ENCODE measurements around the gene ST6GALNAC1.

ST6GALNAC1 gene

DNA sequence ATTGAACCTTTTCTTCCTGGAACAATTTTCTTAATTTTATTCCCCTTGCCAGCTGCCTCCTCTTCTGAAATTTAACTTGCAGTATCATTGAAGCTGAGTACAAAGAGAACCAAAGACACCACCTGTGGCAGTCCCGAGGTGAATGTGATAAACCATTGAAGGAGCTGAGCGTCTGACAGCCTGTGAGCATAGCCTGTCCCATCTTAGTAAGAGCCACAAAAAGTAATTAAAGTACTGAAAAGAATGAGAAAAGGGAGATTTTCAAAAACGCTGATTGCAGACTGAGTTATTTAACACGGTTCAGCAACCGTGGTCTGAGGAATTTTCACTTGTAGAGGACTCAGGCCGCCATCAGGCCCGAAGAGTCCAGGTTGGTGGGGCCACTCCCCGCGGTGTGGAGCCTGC is 27.2 kb upstream of the ST6GALNAC1 start:
- TF ChIP-seq GATA2 (IDR thresholded peaks at IDR 0.05; ENCODE audit: low read depth, low read length): no peak
- no peak for TF ChIP-seq GATA3 (IDR thresholded peaks at IDR 0.05; ENCODE audit: low read depth, low read length)

DNA sequence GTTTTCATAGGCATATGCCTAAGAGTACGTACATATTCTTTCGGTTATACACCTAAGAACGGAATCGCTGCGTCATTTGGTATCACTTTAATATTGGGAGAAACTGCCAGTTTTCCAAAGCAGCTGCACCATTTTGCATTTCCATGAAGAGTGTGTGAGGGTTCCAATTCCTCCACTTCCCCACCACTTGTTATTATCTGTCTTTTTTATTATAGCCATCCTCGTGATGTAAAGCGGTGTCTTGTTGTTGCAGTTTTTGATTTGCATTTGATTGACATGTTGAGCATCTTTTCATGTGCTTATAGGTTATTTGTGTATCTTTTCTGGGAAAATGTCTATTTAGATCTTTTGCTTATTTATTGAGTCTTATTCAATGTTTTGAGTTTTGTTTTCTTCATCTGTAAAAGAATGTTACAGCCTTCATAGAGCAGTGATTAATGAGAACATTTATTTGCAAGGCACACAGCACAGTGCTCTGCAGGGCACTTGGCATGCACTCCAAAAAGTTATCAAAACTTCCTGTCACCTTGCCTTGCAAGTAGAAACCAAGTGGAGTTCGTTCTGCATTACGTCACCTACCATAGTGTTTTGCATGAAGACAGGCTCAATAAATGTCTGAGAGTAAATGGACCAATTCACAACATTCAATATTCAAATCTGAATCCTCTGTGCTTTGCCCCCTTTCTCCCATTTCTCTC is 26.6 kb upstream of the ST6GALNAC1 start:
- TF ChIP-seq GATA2 (IDR thresholded peaks at IDR 0.05; ENCODE audit: low read depth, low read length) (no peak), GATA3 (IDR thresholded peaks at IDR 0.05; ENCODE audit: low read depth, low read length) (no peak)

DNA sequence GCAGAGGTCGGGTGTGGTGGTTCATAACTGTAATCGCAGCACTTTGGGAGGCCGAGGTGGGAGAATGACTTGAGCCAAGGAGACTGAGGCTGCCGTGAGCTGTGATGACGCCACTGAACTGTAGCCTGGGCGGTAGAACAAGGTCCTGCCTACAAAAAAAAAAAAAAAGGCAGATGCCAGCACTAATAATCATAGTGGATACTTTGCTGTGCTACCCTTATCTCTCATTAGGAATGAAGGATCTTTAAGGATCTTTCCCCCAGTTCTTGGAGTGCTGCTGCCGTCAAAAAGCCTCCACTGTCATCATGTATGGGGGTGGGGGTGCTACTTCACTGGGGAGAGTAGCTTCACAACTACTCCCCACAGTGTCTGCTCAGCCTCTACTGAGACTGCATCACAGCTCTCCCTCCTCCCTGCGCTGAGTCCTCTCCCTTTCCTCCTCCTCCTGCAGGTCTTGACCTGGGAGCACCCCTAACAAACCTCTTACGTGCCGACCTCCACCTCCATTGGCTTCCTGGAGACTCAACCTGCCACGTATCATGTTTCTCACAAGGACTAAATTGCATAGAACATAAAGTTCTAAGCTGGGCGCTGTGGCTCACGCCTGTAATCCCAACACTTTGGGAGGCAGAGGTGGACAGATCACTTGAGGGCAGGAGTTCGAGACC is 24.4 kb upstream of the ST6GALNAC1 start:
- TF ChIP-seq GATA2 (IDR thresholded peaks at IDR 0.05; ENCODE audit: low read depth, low read length) (no peak), GATA3 (IDR thresholded peaks at IDR 0.05; ENCODE audit: low read depth, low read length) (no peak)

DNA sequence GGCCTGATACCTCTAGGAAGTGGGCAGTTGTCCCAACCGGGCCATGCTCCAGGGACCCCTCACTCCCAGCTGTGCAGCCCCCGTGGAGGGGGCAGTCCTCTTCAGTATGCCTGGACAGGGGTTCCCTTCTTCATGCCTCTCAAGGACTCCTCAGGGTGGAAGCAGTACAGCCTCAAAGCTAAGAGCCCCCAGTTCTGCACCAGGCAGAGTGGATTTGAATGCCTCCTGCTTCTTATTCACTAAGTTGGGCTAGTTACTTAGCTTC is 23.9 kb upstream of the ST6GALNAC1 start:
- TF ChIP-seq GATA2 (IDR thresholded peaks at IDR 0.05; ENCODE audit: low read depth, low read length) (no peak), GATA3 (IDR thresholded peaks at IDR 0.05; ENCODE audit: low read depth, low read length) (no peak)

DNA sequence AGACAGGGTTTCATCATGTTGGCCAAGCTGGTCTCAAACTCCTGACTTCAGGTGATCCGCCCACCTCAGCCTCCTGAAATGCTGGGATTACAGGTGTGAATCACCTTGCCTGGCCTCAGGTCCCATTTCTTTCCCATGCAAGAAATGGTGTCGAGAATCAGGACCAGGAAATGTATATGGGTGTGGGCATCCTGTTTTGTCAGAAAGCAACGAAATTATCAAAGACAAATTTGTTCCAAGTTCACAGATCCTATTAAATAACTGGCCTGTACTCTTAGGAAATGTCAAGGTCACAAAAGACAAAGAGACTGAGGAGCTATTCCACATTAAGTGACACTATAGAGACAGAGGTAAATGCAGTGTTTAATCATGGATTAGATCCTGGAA is 17.1 kb upstream of the ST6GALNAC1 start:
- TF ChIP-seq GATA2 (IDR thresholded peaks at IDR 0.05; ENCODE audit: low read depth, low read length) (no peak), GATA3 (IDR thresholded peaks at IDR 0.05; ENCODE audit: low read depth, low read length) (no peak)

DNA sequence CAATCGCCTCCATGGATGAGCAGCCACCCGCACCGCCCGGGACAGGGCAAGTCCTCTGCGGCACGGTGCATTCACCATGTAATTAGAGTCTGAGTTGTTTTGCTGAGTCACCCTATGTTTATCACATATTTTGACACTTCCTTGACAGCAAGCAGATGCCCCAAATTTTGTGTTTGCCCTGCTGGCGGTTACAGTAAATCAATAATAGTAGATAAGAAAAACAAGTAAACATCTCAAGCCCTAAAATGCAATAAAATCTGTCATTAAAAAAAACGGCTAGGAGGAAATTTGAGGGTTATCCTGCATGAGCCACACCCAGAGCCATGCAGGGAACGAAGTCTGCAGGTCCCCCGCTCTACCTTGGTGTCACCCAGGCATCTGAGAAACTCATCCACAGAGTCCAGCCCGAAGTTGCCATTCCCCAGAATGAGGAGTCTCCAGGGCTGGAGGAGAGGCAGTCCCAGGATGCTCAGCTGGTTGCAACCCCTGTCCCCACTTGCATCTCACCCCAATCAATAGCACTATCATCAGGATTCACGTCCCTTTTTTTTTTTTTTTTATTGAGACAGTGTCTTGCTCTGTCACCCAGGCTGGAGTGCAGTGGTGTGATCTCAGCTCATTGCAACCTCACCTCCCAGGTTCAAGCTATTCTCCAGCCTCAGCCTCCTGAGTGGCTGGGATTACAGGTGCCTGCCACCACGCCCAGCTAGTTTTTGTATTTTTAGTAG is 16.5 kb upstream of the ST6GALNAC1 start:
- TF ChIP-seq GATA2 (IDR thresholded peaks at IDR 0.05; ENCODE audit: low read depth, low read length) (0 out of 2 replicates have a peak, but pooled peaks have one; percentile 42), GATA3 (IDR thresholded peaks at IDR 0.05; ENCODE audit: low read depth, low read length) (no peak)

DNA sequence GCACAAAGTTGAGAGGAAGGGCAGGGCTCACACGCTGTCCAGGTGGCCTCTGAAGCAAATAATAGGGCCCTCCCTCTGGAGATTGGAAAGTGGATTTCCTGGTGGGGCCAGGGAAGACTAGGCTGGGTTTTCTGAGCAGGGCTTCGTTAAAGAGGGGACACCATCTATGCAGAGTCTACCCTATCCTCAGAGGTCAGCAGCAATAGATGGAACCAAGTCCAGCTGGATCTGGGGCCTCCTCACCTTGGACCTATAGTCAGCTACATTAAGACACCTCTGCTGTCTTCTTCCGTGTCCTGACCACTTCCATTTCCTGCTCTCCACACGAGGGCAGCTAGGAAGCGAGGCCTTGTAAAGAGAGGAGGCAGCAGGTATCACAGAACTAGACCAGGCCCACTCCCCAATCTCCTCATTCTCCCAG is 14.7 kb upstream of the ST6GALNAC1 start:
- TF ChIP-seq GATA3 (IDR thresholded peaks at IDR 0.05; ENCODE audit: low read depth, low read length): no peak
- TF ChIP-seq GATA2 (IDR thresholded peaks at IDR 0.05; ENCODE audit: low read depth, low read length): no peak

DNA sequence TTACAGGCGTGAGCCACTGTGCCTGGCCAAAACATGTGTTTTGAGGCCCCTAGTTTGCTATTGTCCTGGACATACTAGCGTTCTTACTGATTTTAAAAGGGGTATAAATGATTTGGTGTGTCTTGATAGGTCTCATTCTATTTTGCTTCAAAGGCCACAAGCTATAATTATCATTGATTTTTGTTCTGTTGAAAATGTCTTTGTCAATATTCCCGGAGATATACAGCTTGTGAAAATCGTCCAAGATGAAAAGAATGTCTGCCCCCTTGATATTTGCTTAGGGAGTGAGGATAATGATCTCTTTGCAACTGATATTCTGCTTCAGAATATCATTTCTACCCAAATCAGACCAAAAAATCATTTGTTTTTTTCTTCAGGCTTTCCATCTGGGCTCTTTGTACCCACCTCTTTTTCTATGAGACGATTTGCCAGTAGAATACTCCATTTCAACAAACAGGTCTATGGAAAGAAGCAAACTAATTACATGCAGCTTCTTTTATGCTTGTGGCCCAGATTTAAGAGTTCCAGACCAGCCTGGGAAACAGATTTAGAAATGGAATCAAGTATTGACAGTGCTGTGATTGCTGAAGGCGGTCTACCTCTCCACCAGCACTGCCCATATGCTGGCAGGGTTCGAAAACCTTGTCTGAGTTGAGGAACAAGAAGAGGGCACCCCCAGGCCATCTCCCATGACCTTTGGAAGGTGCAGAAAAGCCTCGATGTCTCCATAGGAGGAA is 14.1 kb upstream of the ST6GALNAC1 start:
- TF ChIP-seq GATA2 (IDR thresholded peaks at IDR 0.05; ENCODE audit: low read depth, low read length) (no peak), GATA3 (IDR thresholded peaks at IDR 0.05; ENCODE audit: low read depth, low read length) (no peak)

DNA sequence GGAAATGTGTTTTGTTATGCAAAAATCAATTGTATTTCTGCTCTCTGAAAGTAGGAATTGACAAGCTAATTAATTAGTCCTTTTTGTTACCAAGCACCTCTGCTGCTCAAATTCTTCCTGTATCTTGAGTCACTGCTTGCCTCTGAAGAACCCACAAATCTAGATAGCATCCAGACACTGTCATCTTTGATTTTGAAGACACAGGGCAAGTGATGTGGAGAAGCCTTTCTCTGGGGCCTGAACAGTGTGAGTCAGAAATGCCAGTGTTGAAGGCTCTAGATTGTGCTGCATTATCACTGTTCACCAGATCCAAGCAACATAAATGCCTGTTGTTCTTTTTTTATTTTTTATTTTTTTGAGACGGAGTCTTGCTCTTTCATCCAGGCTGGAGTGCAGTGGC is 10.9 kb upstream of the ST6GALNAC1 start:
- TF ChIP-seq GATA3 (IDR thresholded peaks at IDR 0.05; ENCODE audit: low read depth, low read length): no peak
- no peak for TF ChIP-seq GATA2 (IDR thresholded peaks at IDR 0.05; ENCODE audit: low read depth, low read length)

DNA sequence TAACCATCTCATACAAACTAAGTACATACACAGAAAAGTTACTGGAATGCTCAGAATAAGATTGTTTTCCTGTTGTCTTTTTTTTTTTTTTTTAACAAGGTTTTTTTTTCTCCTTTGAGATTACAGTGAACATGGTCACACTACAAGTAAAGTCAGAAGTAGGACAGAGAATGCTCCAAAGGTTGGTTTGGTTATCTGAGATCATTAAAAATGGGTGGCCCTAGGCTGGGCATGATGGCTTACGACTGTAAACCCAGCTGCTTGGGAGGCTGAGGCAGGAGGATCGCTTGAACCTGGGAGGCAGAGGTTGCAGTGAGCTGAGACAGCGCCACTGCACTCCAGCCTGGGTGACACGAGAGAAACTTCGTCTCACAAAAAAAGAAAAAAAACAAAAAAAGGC is 6.9 kb upstream of the ST6GALNAC1 start:
- TF ChIP-seq GATA3 (IDR thresholded peaks at IDR 0.05; ENCODE audit: low read depth, low read length) (no peak), GATA2 (IDR thresholded peaks at IDR 0.05; ENCODE audit: low read depth, low read length) (no peak)

DNA sequence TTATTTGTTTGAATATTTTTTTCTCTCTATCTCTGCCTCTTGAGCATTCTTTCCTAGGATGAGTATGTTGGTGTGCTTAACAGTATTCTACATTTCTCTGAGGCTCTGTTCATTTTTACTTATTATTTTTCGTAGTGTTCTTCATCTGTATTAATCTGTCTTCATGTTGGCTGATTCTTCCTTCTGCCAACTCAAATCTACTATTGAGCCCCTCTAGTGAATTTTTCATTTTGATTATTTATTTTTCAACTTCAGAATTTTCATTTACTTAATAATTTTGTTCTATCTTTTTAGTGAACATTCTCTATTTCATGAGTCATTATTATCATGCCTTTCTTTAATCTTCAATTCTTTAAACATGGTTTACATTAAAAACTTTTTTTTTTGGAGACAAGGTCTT is 3.2 kb upstream of the ST6GALNAC1 start:
- TF ChIP-seq GATA2 (IDR thresholded peaks at IDR 0.05; ENCODE audit: low read depth, low read length): no peak
- no peak for TF ChIP-seq GATA3 (IDR thresholded peaks at IDR 0.05; ENCODE audit: low read depth, low read length)

DNA sequence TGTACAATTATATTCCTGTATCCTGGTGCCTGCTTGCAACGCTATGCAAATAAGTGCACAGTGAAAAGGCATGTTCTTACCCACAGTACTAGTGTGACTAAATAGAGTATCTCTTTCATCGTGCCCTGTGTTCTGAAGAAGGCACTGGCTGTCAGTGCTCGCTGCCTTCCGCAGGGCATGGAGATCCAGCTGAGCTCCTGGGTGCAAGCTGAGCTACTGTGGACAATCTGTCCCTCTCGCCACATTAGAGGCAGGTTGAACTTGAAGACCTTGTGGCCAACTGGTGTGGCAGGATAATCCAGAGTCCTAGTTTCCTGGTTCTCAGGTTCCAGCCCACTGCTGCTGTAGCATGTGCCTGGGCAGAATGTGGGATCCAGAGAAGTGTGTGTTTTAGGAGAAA is 1.9 kb upstream of the ST6GALNAC1 start:
- no peak for TF ChIP-seq GATA2 (IDR thresholded peaks at IDR 0.05; ENCODE audit: low read depth, low read length)
- TF ChIP-seq GATA3 (IDR thresholded peaks at IDR 0.05; ENCODE audit: low read depth, low read length): no peak

DNA sequence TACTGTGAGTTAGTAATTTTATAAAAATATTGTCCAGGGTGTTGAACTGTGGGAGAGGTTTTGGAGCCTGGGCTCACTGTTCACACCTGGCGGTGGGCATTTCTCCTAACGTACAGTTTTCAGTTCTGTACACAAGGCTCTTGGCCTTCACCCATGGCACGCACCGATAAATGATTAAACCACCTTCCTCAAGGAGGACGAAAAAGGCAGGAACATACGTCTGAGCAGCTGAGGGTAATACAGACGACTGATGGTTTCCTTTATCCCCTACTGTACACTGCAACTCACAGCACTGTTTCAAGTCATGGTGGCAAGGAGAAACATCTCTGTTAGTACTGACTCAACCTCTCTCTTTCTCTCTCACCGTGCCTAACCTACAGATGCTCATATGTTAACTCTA is 1.4 kb upstream of the ST6GALNAC1 start:
- TF ChIP-seq GATA3 (IDR thresholded peaks at IDR 0.05; ENCODE audit: low read depth, low read length): no peak
- no peak for TF ChIP-seq GATA2 (IDR thresholded peaks at IDR 0.05; ENCODE audit: low read depth, low read length)

DNA sequence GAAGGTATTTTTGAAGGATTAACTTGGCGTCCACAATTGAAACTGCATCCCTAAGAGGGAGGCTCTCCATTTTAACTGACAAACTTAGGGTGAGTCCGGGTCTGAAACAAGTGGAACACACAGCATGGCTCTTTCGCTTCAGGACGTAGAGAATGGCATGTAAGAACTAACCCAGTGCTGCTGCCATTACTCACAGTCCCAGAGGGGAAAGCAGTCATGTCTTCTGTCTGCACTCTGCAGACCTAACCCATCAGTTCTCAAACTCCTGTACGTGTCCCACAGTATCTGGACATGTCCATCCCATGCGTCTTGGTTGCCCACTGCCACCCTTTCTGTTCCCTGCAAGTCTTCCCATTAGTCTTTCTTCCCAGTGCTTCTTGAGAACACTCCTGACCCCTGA is 563 bp downstream of the ST6GALNAC1 start:
- TF ChIP-seq GATA2 (IDR thresholded peaks at IDR 0.05; ENCODE audit: low read depth, low read length) (no peak), GATA3 (IDR thresholded peaks at IDR 0.05; ENCODE audit: low read depth, low read length) (no peak)
